Neutrophil (primary cell): ENCODE data around the gene LRRC8B.
"Not testable (repeated sequence)": the region's sequence is repeated elsewhere in the genome, so short reads cannot be mapped to it uniquely, and the experiment has no call there.

Source experiments
- H3K27ac ChIP-seq: fragments of 200-600 bp; sonication (generic); 2 replicates; pipeline ENCODE4 v1.5.1; 2016; ENCODE audit warnings: mild to moderate bottlenecking, moderate library complexity
- H3K27me3 ChIP-seq: fragments of 200-600 bp; sonication (generic); 2 replicates; pipeline ENCODE4 v1.6.0; 2016; ENCODE audit warnings: mild to moderate bottlenecking
- H3K36me3 ChIP-seq: fragments of 200-600 bp; sonication (generic); 2 replicates; pipeline ENCODE4 v1.5.1; 2017
- H3K4me1 ChIP-seq, 2 experiments: fragments of 200-600 bp in 1 of 2; sonication (generic) in 1 of 2; 1 replicate in 1 of 2; 2 replicates in 1 of 2; pipeline versions ENCODE4 v1.5.1 to v1.6.1; 2013 to 2016; ENCODE audit warnings: low read depth in 1 of 2, low read length in 1 of 2, mild to moderate bottlenecking in 1 of 2, moderate library complexity in 1 of 2; ENCODE audit not compliant: control insufficient read depth in 1 of 2, insufficient read depth in 1 of 2
- H3K4me3 ChIP-seq, 2 experiments: fragments of 200-600 bp in 1 of 2; sonication (generic) in 1 of 2; 1 replicate in 1 of 2; 2 replicates in 1 of 2; pipeline ENCODE4 v1.5.1; 2013 to 2016; ENCODE audit warnings: low read depth in 1 of 2, low read length in 1 of 2, mild to moderate bottlenecking in 1 of 2, moderate library complexity in 1 of 2
- H3K9me3 ChIP-seq: fragments of 200-600 bp; sonication (generic); 2 replicates; pipeline ENCODE4 v1.5.1; 2016
- CTCF ChIP-seq: fragments of 200-600 bp; sonication (generic); IDR thresholded peaks from 2 replicates; pipeline ENCODE4 v1.5.1; 2016; ENCODE audit warnings: antibody characterized with exemption

The LRRC8B gene

GRCh38 chr1:89584781-89585180, 60.2 kb downstream of the LRRC8B start:
- Histone ChIP-seq H3K27me3 (no peaks in the 10 kb centered on the region), H3K36me3 (no peaks in the 10 kb centered on the region), H3K4me1 (no peaks in the 10 kb centered on the region), H3K4me3 (no peak overlapping the region), H3K27ac (no peak overlapping the region), H3K9me3 (no peaks in the 10 kb centered on the region)
- TF ChIP-seq CTCF = no peak

- TF ChIP-seq CTCF = no peak
- Histone ChIP-seq H3K4me3 (no peak overlapping the region), H3K36me3 (no peaks in the 10 kb centered on the region), H3K4me1 (peaks cover 2 to 3% of the 10 kb centered on the region in 2 experiments), H3K27ac (no peak overlapping the region), H3K27me3 (no peaks in the 10 kb centered on the region), H3K9me3 (no peaks in the 10 kb centered on the region)
Observed at GRCh38 chr1:89587729-89588161, 63.1 kb downstream of the LRRC8B start.

- H3K36me3 ChIP-seq = no peaks in the 10 kb centered on the region
- no peak overlapping the region for H3K4me3 ChIP-seq
- H3K27ac ChIP-seq = no peak overlapping the region
- no peaks in the 10 kb centered on the region for H3K9me3 ChIP-seq
- H3K27me3 ChIP-seq = no peaks in the 10 kb centered on the region
- H3K4me1 ChIP-seq = peaks cover 9 to 10% of the 10 kb centered on the region in 2 experiments
- TF ChIP-seq CTCF = no peak
Observed at GRCh38 chr1:89588480-89588879, 63.9 kb downstream of the LRRC8B start.

- no peak overlapping the region for H3K27ac ChIP-seq
- H3K36me3 ChIP-seq = no peaks in the 10 kb centered on the region
- no peaks in the 10 kb centered on the region for H3K27me3 ChIP-seq
- H3K9me3 ChIP-seq = no peaks in the 10 kb centered on the region
- no peak overlapping the region for H3K4me3 ChIP-seq
- H3K4me1 ChIP-seq = peaks cover 10 to 11% of the 10 kb centered on the region in 2 experiments
- no peak for TF ChIP-seq CTCF
Observed at GRCh38 chr1:89589515-89589914, 64.9 kb downstream of the LRRC8B start.

GRCh38 chr1:89590341-89591080, 65.9 kb downstream of the LRRC8B start:
- no peak for TF ChIP-seq CTCF
- H3K27me3 ChIP-seq = no peaks in the 10 kb centered on the region
- H3K36me3 ChIP-seq = no peaks in the 10 kb centered on the region
- H3K4me1 ChIP-seq = peaks cover 10 to 11% of the 10 kb centered on the region in 2 experiments
- no peaks in the 10 kb centered on the region for H3K9me3 ChIP-seq
- no peak overlapping the region for H3K4me3 ChIP-seq
- no peak overlapping the region for H3K27ac ChIP-seq

GRCh38 chr1:89592861-89593302, 68.3 kb downstream of the LRRC8B start:
- not testable (repeated sequence) for H3K9me3 ChIP-seq, H3K36me3 ChIP-seq, H3K27me3 ChIP-seq
- Histone ChIP-seq H3K4me3 (peak overlapping the region in 1 of 2 experiments; percentile 20), H3K27ac (peak overlapping the region; percentile 61), H3K4me1 (peaks cover 10 to 11% of the 10 kb centered on the region in 2 experiments)
